ENCODE results near the gene JAZF1. TPM values are rescaled to one million over a fixed set of nuclear protein-coding genes. Genes with fewer than 3 reads are reported as not detected.

The JAZF1 gene
- total and polyA plus RNA-seq, 10 of the 15 experiments (the other 5 are each of a cell fraction or from before 2014, with no cell fraction given): 0.04 to 0.82 (median 0.15) TPM; not detected in 3

GRCh38 chr7:28062197-28062991 lies 118.2 kb downstream of the JAZF1 start (continued):
- no peak for TF ChIP-seq REST (IDR thresholded peaks at IDR 0.05; ENCODE audit: low read depth, low read length)
- no peak for TF ChIP-seq ZBTB11 (CRISPR knock-in tag; IDR thresholded peaks at IDR 0.05)
- TF ChIP-seq FOXK2 (IDR thresholded peaks at IDR 0.05): no peak
- no peak for TF ChIP-seq ZBTB33 (IDR thresholded peaks at IDR 0.05)
- TF ChIP-seq TCF3 (IDR thresholded peaks at IDR 0.05; ENCODE audit: borderline replicate concordance, insufficient read depth, low read depth, low read length): no peak
- TF ChIP-seq CHD1 (IDR thresholded peaks at IDR 0.05; ENCODE audit: low read depth, low read length): no peak
- no peak for TF ChIP-seq ZZZ3 (IDR thresholded peaks at IDR 0.05; ENCODE audit: control insufficient read depth, insufficient read length, low read depth)
- TF ChIP-seq RUNX3 (IDR thresholded peaks at IDR 0.05; ENCODE audit: low read length): no peak
- TF ChIP-seq MXI1 (IDR thresholded peaks at IDR 0.05; ENCODE audit: low read depth, low read length): no peak
- TF ChIP-seq CTCF (IDR thresholded peaks at IDR 0.05 in 2 of 3, conservative IDR thresholded peaks at IDR 0.05 in 1 of 3; ENCODE audit: control insufficient read depth in 2 of 3, extremely low read depth in 1 of 3, insufficient read depth in 1 of 3, low read depth in 3 of 3, low read length in 3 of 3): peak; percentile 70 to 82 (median 79)
- no peak for TF ChIP-seq RAD51 (IDR thresholded peaks at IDR 0.05)
- no peak for TF ChIP-seq BACH1 (IDR thresholded peaks at IDR 0.05; ENCODE audit: borderline replicate concordance)
- TF ChIP-seq CEBPZ (IDR thresholded peaks at IDR 0.05; ENCODE audit: low read depth, low read length): no peak
